Sigmoid colon (tissue), 7 donors: ENCODE results near the gene TSLP. TPM values are rescaled to one million over a fixed set of nuclear protein-coding genes. Genes with fewer than 3 reads are reported as not detected.

Experiments
- DNase-seq: peaks from one replicate; pipeline ENCODE4 v3.0.0-alpha.2; 2019
- H3K27ac ChIP-seq, 4 donors: fragments of 200-600 bp; sonication (generic); one replicate each; pipeline ENCODE4 v1.5.1; 2016 to 2019; ENCODE audit warnings: mild to moderate bottlenecking in 1 of 4
- H3K27me3 ChIP-seq, 3 donors: fragments of 200-600 bp; sonication (generic); one replicate each; pipeline ENCODE4 v1.5.1; 2019; ENCODE audit warnings: mild to moderate bottlenecking in 1 of 3
- H3K36me3 ChIP-seq, 4 donors: fragments of 200-600 bp; sonication (generic); one replicate each; pipeline ENCODE4 v1.5.1; 2016 to 2019
- H3K4me1 ChIP-seq, 4 donors: fragments of 200-600 bp; sonication (generic); one replicate each; pipeline ENCODE4 v1.5.1; 2017 to 2019
- H3K4me3 ChIP-seq, 4 donors: fragments of 200-600 bp; sonication (generic); one replicate each; pipeline ENCODE4 v1.5.1; 2017 to 2019; ENCODE audit warnings: mild to moderate bottlenecking in 2 of 4, moderate library complexity in 1 of 4
- H3K9me3 ChIP-seq, 4 donors: fragments of 200-600 bp in 3 of 4; sonication (generic) in 3 of 4; one replicate each; pipeline versions ENCODE4 v1.5.1 to v1.6.1; 2013 to 2019
- EP300 ChIP-seq, 4 donors: sonication (generic); formaldehyde crosslinking; IDR thresholded peaks; one replicate each; pipeline ENCODE4 v1.6.1; 2017; ENCODE audit warnings: antibody characterized with exemption in 4 of 4
- POLR2A ChIP-seq, 2 donors: fragments of 450-650 bp; IDR thresholded peaks; one replicate each; pipeline ENCODE4 v1.6.1; 2016; ENCODE audit warnings: antibody characterized with exemption in 2 of 2, mild to moderate bottlenecking in 2 of 2, moderate library complexity in 2 of 2
- POLR2AphosphoS5 ChIP-seq, 4 donors: sonication (generic); formaldehyde crosslinking; IDR thresholded peaks; one replicate each; pipeline ENCODE4 v1.6.1; 2017; ENCODE audit warnings: antibody characterized with exemption in 4 of 4
- WGBS, 2 donors: extraction: QIAGEN DNeasy Blood & Tissue Kit; methylation state at CpG; one replicate each; pipeline ENCODE4 v1.1.7; 2013; 5-methylcytosine and 5-hydroxymethylcytosine counted together
- intact Hi-C: fragments of 100-400 bp; cut with DNase I; formaldehyde crosslinking; loops from one replicate; pipeline ENCODE4 v1.15.1; 2023
- polyA plus RNA-seq, 3 donors: library from polyadenylated mRNA; stranded (reverse); fragments of 200-250 nt; gene quantifications; one replicate each; pipeline ENCODE4 v1.2.3, GENCODE V29; 2013
- total RNA-seq, 4 donors: library from RNA; depleted of rRNA; stranded (reverse); fragments of >200 nt; gene quantifications; one replicate each; pipeline ENCODE4 v1.1.0, GENCODE V29; 2016
- TF ChIP-seq, protein P1 (sequence below), 4 experiments: fragments of 450-650 bp in 3 of 4; fragments of 200-600 bp in 1 of 4; IDR thresholded peaks; one replicate each; pipeline ENCODE4 v1.5.1; 2016 to 2019; ENCODE audit warnings: antibody characterized with exemption in 4 of 4, mild to moderate bottlenecking in 3 of 4, moderate library complexity in 2 of 4
- donor health status: healthy with polysubstance abuse.
- donor health status: Bipolar disorder and iron deficiency.
- donor health status: healthy.

TSLP gene
- total and polyA plus RNA-seq, 7 donors = 0.36 to 1.2 (median 0.81) TPM; not detected in 1

DNA sequence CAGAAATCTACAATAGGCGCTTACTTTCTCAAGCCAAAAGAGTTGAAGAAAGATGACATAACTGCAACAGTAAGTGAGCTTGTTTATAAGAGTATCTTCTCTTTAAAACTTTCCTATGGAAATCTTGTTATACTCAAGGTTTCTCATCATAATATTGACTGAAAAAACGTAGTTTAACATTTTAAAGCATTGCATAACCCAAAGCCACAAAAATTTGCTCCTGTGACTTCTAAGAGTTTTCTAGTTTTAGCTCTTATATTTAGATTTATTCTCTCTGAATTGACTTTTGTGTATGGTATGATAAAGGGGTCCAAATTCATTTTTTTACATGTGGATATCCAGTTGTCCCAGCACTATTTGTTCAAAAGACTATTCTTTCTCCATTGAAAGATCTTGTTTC, 35.9 kb downstream of the TSLP start:
- H3K4me3 ChIP-seq = no peak overlapping the region
- no peaks in the 10 kb centered on the region for H3K27me3 ChIP-seq
- no peaks in the 10 kb centered on the region for H3K4me1 ChIP-seq
- no peak overlapping the region for H3K27ac ChIP-seq
- no peaks in the 10 kb centered on the region for H3K9me3 ChIP-seq
- WGBS, 2 donors = 89 to 93% methylated on average over 2 of the region's 2 CpGs
- peaks cover 0 to 100% (median 22%) of the 10 kb centered on the region in 4 donors for H3K36me3 ChIP-seq
- TF ChIP-seq POLR2A (IDR thresholded peaks at IDR 0.05) (no peak), EP300 (IDR thresholded peaks at IDR 0.05) (no peak), POLR2AphosphoS5 (IDR thresholded peaks at IDR 0.05) (no peak)
- TF ChIP-seq, protein P1, sequence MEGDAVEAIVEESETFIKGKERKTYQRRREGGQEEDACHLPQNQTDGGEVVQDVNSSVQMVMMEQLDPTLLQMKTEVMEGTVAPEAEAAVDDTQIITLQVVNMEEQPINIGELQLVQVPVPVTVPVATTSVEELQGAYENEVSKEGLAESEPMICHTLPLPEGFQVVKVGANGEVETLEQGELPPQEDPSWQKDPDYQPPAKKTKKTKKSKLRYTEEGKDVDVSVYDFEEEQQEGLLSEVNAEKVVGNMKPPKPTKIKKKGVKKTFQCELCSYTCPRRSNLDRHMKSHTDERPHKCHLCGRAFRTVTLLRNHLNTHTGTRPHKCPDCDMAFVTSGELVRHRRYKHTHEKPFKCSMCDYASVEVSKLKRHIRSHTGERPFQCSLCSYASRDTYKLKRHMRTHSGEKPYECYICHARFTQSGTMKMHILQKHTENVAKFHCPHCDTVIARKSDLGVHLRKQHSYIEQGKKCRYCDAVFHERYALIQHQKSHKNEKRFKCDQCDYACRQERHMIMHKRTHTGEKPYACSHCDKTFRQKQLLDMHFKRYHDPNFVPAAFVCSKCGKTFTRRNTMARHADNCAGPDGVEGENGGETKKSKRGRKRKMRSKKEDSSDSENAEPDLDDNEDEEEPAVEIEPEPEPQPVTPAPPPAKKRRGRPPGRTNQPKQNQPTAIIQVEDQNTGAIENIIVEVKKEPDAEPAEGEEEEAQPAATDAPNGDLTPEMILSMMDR (IDR thresholded peaks at IDR 0.05) = no peak
- DNase-seq = no peak
- intact Hi-C loops = no loop called here

DNA sequence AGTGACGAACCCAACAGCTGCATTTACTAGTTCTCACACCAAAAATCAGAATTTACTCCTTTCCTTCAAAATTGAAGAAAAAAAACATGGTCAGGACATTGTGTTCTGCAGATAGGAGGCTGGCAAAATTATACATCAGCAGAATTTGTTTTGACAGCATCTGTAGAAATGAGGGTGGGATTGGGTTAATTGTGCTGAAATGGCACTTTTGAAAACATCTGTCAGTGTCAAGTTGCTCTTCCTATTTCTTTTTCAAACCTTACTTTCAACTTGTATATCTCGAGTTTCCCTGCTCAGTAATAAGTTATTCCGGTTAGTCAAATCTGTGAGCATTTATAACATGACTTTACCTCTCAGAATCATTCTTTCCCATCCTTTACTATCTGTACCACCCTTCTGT, 40.4 kb downstream of the TSLP start:
- Histone ChIP-seq H3K27me3 (no peaks in the 10 kb centered on the region), H3K36me3 (peaks cover 0 to 67% (median 9%) of the 10 kb centered on the region in 4 donors), H3K9me3 (no peaks in the 10 kb centered on the region), H3K27ac (no peak overlapping the region), H3K4me3 (no peak overlapping the region), H3K4me1 (no peaks in the 10 kb centered on the region)
- 90 to 94% methylated on average over 3 of the region's 3 CpGs for WGBS, 2 donors
- DNase-seq = no peak
- intact Hi-C loops = no loop called here
- TF ChIP-seq POLR2A (IDR thresholded peaks at IDR 0.05) = no peak
- no peak for TF ChIP-seq POLR2AphosphoS5 (IDR thresholded peaks at IDR 0.05)
- TF ChIP-seq, protein P1 (IDR thresholded peaks at IDR 0.05) = no peak
- no peak for TF ChIP-seq EP300 (IDR thresholded peaks at IDR 0.05)

DNA sequence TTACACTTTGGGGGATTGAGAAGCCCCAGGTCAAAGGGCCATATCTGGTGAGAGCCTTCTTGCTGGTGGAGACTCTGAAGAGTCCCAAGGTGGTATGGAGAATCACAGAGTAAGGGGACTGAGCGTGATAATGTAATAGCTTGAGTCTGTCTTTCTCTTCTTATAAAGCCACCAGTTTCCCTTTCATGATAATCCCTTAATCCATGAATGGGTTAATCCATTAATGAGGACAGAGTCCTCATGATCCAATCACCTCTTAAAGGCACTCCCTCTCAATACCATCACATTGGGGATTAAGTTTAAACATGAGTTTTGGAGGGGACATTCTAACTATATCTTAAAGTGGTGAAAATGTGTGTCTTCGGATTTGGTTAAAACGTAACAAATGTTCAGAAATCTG, 42.2 kb downstream of the TSLP start:
- TF ChIP-seq POLR2AphosphoS5 (IDR thresholded peaks at IDR 0.05) = no peak
- TF ChIP-seq, protein P1 (IDR thresholded peaks at IDR 0.05) = no peak
- no peak for TF ChIP-seq EP300 (IDR thresholded peaks at IDR 0.05)
- no peak for TF ChIP-seq POLR2A (IDR thresholded peaks at IDR 0.05)
- WGBS, 2 donors = 94 to 98% methylated on average over 3 of the region's 3 CpGs
- H3K27me3 ChIP-seq = no peaks in the 10 kb centered on the region

DNA sequence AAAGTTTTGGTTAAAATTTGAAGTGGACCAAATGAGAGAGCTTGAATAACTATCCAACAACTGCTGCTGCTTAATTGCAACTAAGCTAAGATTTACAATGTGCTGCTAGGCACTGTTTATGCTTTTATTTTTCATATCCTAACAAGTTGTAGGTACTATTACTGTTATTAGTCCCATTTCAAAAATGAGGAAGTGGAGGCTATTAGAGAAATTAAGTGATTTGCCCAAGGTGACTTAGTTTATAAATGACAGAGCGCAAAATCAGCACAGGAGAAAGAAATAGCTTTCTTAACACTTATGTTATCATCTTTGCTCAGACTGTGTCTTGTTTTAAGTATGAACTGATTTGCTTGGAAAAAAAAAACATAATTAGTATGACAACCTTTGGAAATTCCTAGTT, 43.7 kb downstream of the TSLP start:
- H3K4me3 ChIP-seq = no peak overlapping the region
- no peak for DNase-seq
- 100% methylated on average over 1 of the region's 1 CpG for WGBS, 2 donors
- H3K36me3 ChIP-seq = peaks cover 0 to 64% (median 11%) of the 10 kb centered on the region in 4 donors
- H3K4me1 ChIP-seq = peaks cover 0 to 8% (median 0%) of the 10 kb centered on the region in 4 donors
- no peak overlapping the region for H3K27ac ChIP-seq
- intact Hi-C loops = no loop called here
- no peak for TF ChIP-seq POLR2AphosphoS5 (IDR thresholded peaks at IDR 0.05)
- TF ChIP-seq, protein P1 (IDR thresholded peaks at IDR 0.05) = no peak
- no peak for TF ChIP-seq EP300 (IDR thresholded peaks at IDR 0.05)
- TF ChIP-seq POLR2A (IDR thresholded peaks at IDR 0.05) = no peak
- no peaks in the 10 kb centered on the region for H3K9me3 ChIP-seq
- H3K27me3 ChIP-seq = no peaks in the 10 kb centered on the region

More for the DNA sequence above, 42.2 kb downstream of the TSLP start:
- Histone ChIP-seq H3K4me1 (no peaks in the 10 kb centered on the region), H3K4me3 (no peak overlapping the region), H3K27ac (no peak overlapping the region), H3K9me3 (no peaks in the 10 kb centered on the region), H3K36me3 (peaks cover 0 to 64% (median 9%) of the 10 kb centered on the region in 4 donors)
- intact Hi-C loops = no loop called here
- DNase-seq = no peak

DNA sequence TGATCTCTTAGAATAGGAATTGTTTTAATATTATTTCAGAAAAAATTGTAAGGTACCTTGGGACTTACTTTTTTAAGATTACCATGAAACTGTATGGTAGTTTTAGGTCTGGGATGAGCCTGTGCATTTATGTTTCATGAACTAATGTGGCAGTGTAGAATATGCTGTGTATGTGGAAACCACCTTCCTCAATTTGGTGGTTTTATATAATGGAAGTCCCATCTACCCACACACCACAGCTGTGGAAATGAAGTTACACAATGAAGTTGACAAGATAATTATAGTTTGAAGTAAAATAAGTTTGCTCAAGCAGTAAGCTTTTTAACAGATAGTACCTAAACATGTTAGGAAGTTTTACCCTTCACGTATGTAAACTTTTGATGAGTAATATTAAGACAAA, 45.0 kb downstream of the TSLP start:
- TF ChIP-seq POLR2A (IDR thresholded peaks at IDR 0.05) (no peak), POLR2AphosphoS5 (IDR thresholded peaks at IDR 0.05) (no peak), EP300 (IDR thresholded peaks at IDR 0.05) (no peak)
- TF ChIP-seq, protein P1 (IDR thresholded peaks at IDR 0.05) = no peak

More for the DNA sequence above, 45.0 kb downstream of the TSLP start:
- Histone ChIP-seq H3K9me3 (no peaks in the 10 kb centered on the region), H3K4me1 (peaks cover 0 to 8% (median 0%) of the 10 kb centered on the region in 4 donors), H3K27me3 (no peaks in the 10 kb centered on the region), H3K36me3 (peaks cover 0 to 64% (median 12%) of the 10 kb centered on the region in 4 donors), H3K4me3 (no peak overlapping the region), H3K27ac (no peak overlapping the region)
- DNase-seq = no peak
- WGBS, 2 donors = 78% methylated on average over 1 of the region's 1 CpG
- intact Hi-C loops = no loop called here
